GM18502 (cell line): Measurements from ENCODE around the gene NOL7.

Experiments
- ATAC-seq: cut with Tn5 transposase; IDR thresholded peaks from one replicate; pipeline ENCODE4 v1.9.1; 2021; ENCODE audit warnings: mild to moderate bottlenecking; ENCODE audit not compliant: unreplicated experiment, poor library complexity

The NOL7 gene

DNA sequence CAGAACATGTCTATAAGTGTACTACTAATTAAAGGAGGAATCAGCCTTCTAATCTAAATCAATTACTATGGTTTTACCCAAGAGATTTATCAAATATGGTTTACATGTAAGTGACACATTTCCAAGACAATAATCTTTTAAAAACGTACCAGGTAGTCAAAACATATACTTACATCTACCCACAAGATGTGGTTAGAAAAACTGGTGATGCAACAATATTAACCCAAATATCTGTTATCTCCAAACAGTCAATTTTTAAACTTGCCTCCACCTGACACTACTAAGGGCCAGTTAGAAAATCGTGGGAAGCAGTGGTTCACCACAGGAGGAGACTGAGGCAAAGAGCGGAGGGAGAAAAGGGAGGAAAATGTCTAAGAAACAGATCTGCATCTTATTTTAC lies 28.0 kb downstream of the NOL7 start:
- no peak for ATAC-seq

DNA sequence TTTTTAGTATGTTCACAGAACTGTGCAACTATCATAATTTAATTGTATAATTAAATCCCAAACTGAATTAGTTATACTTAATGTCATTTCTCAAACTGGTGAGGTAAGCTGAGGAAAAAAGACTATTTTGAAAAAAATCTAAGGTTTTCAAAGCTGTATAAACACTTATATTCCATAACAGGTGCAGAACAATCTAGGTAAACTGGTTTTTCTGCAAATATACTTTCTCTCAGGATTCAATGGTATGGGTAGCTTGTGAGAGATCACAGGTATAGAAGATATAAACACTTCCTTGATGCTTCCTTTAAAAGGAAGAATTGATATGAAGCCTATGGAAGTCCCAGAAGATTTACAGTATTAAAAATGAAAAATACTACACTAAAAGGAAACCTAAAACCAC lies 33.7 kb downstream of the NOL7 start:
- no peak for ATAC-seq

DNA sequence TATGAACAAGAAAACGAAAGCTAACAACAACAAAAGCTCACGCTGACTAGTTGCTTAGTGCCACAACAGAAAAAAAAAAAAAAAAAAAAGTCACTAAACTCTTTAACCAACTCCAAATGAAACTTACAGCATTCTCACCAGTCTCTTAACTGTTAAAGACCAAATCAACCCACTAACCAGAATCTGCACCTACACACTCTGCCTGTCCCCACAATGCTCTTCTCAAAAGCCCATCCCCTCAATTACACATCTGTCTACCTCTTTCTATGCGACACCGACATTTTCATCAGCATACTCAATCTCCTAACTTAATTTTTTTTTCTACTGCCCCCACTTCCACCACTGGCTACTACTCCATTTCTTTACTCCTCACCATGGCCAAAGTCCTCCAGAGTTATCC lies 34.3 kb downstream of the NOL7 start:
- ATAC-seq, result no peak

DNA sequence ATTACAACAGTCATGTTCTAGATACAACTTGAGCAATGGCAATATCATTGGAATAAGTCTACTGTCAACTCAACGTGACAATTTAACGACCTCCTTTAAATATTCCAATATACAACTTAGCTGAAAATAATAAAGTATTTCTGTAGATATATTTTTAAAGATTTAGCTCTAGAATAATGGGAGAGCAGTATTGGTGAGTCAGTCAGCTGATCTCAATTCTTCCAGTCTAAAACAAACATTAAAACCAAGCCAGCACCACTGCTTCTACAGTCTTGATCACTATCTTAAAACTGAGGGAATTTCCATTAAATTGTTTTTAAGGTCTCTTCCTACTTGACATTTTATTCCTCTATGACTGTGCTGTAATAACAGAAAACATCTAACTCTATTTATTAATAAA lies 38.2 kb downstream of the NOL7 start:
- ATAC-seq, result no peak

DNA sequence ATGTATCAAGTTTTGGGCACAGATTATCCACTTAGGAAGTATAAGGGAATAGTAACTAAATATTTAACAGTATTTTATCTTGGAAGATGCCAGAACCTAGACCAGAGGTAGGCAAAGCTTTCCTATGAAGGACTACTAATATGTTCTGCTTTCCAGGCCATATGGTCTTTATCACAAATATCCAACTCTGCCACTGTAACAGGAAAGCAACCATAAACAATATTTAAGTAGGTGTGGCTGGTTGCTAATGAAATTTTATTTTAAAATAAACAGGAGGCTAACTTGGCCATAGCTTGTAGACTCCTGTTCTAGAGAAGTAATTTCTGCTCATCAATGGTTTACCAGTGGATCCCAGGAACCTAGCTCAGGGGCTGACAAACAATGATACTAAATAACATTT lies 39.4 kb downstream of the NOL7 start:
- no peak for ATAC-seq

DNA sequence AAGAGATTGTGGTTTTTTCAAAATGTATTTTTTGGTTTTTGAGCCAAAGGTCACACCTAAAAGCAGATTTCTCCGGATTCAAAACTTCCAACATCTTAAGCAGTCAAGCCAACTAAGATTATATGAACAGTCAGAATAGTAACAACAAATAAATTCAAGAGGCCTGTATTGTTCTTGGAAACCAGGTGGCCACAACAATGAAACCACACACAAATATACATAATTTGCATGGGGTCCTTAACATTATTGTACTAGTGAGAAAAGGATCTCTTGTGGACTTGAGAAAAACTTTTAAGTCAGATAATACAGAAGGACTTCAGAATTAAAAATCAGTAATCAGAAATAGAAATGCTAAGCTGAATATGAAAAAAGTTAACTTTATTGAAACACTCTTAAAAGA lies 40.6 kb downstream of the NOL7 start:
- no peak for ATAC-seq

DNA sequence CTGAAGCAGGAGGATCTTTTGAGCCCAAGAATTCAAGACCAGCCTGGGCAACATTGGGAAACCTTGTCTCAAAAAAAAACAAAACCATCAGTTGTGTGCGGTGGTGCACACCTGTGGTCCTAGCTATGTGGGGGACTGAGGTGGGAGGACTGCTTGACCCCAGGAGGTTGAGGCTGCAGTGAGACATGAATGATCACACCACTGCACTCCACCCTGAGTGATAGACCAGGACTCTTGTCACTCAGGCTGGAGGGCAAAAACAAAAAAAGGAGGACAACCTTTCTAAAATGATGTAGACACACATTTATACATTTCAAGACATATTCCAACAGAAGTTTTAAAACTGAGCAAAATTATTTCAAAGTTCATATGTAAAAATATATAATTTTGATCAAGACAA lies 45.1 kb downstream of the NOL7 start:
- ATAC-seq, result no peak

DNA sequence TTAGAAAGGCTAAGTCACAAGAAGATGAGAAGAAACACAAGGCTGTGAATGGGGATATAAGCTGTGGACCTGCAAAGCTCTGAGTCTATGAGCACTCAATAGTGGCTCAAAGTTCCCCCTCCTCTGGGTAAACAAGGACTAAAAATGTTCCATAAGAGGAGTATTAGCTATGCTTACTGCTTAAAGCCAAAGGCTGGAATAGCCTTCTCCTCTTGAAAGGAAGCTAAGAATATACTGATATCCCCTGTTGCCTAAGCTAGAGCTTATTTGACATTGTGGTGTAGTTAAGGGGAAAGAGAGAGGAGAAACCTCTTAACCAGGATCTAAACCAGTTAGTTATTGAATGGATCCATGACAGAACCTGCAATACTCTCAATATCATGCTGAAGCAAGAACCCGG lies 45.8 kb downstream of the NOL7 start:
- no peak for ATAC-seq

DNA sequence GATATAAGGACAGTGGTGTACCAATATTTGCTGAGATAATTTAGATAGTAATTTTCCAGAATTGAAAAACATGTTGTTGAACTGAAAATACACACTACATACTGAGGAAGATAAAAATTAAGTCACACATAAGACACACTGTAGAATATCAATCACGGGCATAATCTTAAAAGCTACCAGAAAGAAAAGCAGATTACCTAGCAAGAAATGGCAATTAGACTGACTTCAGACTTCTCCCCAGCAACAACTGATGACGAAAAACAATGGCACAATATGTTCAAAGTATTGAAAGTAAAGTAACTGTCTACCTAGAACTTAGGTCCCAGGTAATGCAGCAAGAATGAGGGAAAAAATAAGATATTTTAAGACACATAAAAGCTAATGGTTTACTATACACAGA lies 46.5 kb downstream of the NOL7 start:
- ATAC-seq, result no peak

DNA sequence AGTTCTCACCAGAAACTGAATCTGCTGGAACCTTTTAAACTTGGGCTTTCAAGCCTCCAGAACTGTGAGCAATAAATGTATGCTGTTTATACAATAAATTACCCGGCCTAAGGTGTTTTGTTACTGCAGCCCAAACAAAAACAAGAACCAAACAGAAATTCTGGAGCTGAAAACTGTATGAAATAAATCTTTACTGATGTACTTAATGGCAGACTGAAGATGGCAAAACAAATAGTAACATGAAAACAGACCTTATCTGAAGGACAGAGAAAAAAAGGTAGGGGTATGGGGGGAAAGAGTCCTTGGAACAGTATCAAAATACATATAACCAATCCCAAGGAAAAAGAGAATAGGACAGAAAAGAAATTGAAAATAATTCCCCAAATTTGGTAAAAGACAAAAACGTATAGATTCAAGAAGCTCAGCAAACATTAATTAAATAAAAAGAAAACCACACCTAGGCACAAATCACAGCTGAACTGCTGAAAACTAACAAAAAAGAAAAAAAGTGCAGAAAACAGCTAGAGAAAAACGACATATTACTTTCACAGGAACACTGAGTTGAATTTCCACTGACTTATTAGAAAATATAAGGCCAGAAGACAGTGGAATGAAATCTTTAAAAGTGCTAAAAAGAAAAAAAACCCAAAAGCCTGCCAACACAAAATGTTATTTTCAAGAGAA lies 47.7 kb downstream of the NOL7 start:
- no peak for ATAC-seq

DNA sequence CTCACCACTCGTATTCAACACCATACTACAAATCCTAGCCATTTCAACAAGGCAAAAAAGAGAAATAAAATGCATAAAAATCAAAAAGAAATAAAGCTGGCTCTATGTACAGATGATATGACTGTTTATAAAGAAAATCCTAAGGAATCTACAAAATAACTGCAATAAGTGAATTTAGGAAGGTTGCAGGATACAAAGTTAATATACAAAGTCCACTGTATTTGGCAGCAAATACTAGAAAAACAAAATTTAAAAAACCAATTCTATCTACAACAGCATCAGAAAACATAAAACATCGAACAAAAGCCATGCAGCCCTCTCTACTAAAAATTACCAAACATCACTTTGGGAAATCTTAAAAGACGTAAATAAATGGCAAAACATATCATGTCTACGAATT lies 48.9 kb downstream of the NOL7 start:
- no peak for ATAC-seq

DNA sequence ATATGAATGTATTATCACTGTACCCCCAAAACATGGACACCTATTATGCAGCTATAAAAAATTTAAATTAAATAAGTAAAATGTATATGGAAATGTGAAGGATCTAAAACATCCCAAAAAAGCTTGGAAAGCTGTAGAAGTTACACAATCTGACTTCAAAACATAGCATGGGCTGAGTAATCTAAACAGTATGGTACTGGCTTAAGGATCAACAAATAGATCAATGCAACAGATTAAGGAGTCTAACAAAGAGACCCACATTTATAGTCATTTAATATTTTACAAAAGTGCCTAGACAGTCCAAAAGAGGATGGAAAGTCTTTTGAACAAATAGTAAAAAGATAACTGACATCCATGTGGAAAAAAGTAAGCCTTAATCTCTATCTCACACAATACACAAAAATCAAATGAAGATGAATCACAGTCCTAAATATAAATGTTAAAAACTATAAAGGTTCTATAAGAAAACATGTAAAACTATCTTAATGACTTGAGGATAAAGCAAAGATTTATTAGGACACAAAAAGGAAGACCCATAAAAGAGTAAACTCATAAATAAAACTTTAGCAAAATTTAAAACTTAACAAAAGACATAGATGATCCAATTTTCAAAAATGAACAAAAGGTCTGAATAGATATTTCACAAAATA lies 49.7 kb downstream of the NOL7 start:
- ATAC-seq, result no peak

DNA sequence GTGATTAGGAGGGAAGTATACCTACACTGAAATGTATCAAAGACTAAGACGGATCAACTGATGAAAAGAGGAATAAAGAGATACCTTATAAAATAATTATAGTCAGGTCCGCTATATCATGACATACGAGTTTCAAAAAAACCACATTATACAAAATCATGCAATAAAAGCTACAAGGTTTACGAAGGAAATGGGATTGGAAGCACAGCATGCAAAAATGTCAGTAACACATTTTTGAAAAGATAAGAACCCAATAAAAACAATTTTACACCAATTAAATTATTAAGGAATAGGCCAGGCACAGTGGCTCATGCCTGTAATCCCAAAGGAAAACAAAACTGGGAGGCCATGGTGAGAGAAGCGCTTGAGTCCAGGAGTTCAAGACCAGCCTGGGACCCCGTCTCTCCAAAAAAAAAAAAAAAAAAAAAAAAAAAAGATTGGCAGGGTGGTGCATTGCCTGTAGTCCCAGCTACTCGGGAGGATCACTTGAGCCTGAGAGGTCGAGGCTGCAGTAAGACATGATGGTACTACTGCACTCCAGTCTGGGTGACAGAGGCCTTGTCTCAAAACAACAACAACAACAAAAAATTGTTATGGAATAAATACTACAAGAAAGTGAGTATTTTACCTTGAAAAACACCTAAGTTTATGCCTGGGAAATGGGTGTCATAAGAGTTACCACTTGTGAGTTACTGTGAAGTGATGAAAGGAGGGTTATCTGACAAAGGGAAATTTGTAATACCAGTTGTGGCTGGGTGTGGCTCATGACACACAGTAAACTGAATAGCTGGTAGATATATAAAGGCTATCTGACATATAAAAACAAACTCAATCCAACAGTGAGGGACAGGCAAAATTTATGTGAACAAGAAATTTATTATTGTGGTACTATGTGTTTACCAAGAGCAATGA lies 51.3 kb downstream of the NOL7 start:
- ATAC-seq, result no peak

DNA sequence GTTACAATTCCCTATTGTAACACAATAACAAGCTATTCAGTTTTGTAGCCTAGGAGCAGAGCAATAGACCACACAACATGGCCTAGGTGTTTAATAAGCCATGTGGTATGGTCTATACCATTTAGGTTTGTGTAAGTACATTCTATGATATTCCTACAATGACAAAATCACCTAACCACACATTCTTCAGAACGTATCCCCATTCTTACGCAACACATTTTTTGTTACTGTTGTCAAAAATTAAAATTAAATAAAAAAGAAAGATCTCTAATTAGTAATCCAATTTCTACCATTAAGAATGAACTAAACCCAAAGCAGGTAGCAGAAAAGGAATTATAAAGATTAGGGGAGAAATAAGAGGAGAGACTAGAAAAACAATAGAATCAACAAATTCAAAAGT lies 52.5 kb downstream of the NOL7 start:
- no peak for ATAC-seq

DNA sequence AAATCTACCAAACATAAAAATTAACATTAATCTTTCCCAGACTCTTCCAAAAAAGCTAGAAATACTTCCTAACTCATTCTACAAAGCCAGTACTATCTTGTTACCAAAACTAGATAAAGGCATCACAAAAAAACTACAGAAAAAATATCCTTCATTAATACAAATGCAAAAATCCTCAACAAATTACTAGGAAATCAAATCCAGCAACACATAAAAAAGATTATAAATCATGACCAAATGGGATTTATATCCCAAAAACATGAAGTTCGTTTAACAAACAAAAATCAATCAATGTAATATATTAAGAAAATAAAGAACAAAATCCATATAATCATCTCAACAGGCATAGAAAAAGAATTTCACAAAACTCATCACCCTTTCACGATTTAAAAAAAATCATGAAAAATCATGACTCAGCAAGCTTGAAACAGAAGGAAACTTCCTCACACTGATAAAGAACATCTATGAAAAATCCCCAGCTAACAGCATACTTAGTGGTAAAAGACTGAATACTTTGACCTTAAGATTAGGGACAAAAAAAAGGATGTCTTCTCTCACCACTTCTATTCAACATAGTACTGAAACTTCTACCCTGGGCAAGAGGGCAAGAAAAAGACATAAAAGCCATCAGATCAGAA lies 53.3 kb downstream of the NOL7 start:
- ATAC-seq, result peak; percentile 40

DNA sequence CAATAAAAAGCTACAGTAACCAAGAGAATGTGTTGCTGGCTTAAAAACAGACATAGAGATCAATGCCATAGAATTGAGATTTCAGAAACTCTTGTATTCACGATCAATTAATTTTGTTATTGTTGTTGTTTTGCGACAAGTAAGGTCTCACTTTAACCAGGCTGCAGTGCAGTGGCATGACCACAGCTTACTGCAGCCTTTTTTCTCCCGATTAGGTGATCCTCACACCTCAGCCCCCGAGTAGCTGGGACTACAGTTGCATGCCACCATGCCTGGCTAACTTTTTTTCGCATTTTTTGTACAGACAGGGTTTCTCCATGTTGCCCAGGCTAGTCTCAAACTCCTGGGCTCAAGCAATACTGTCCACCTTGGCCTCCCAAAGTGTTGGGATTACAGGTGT lies 54.3 kb downstream of the NOL7 start:
- ATAC-seq, result no peak
